CD4-positive, alpha-beta memory T cell (primary cell): ENCODE results near the gene TUBGCP3. TPM values are rescaled to one million over a fixed set of nuclear protein-coding genes. Genes with fewer than 3 reads are reported as not detected.
"Not testable (repeated sequence)": the region's sequence is repeated elsewhere in the genome, so short reads cannot be mapped to it uniquely, and the experiment has no call there.

Source experiments
- CTCF ChIA-PET: fragments of 350-600 bp; sonication (Branson Sonifier 250); formaldehyde crosslinking; loops from one replicate; lab custom pipeline; 2021; ENCODE audit warnings: inconsistent platforms; ENCODE audit not compliant: partially characterized antibody; lab: Charles Lee
- POLR2A ChIA-PET: fragments of 350-600 bp; sonication (Branson Sonifier 250); formaldehyde crosslinking; loops from one replicate; lab custom pipeline; 2021; ENCODE audit not compliant: partially characterized antibody; lab: Charles Lee
- DNase-seq, 5 donors: peaks; one replicate each; pipeline versions ENCODE4 v3.0.0 to v3.0.0-alpha.2; 2020 to 2022; ENCODE audit warnings: mixed read lengths in 1 of 5
- H3K27ac ChIP-seq: one replicate; pipeline ENCODE4 v1.7.0; 2013; ENCODE audit warnings: low read depth, low read length
- H3K27me3 ChIP-seq: 2 replicates; pipeline ENCODE4 v1.7.0; 2013; ENCODE audit warnings: mild to moderate bottlenecking, low read length, moderate library complexity; ENCODE audit not compliant: insufficient read depth
- H3K36me3 ChIP-seq: 2 replicates; pipeline ENCODE4 v1.7.0; 2013; ENCODE audit warnings: mild to moderate bottlenecking, low read length, moderate library complexity; ENCODE audit not compliant: insufficient read depth
- H3K4me1 ChIP-seq: 2 replicates; pipeline ENCODE4 v1.7.0; 2013; ENCODE audit warnings: mild to moderate bottlenecking, low read length, moderate library complexity; ENCODE audit not compliant: insufficient read depth
- H3K4me3 ChIP-seq, 2 donors: one replicate each; pipeline ENCODE4 v1.7.0; 2013; ENCODE audit warnings: low read length in 2 of 2, mild to moderate bottlenecking in 1 of 2
- H3K9me3 ChIP-seq, 2 donors: one replicate each; pipeline ENCODE4 v1.7.0; 2013; ENCODE audit warnings: low read length in 2 of 2, control low read depth in 1 of 2; ENCODE audit not compliant: control insufficient read depth in 1 of 2
- H3K27ac Mint-ChIP-seq, 7 donors: one replicate each; pipeline ENCODE4 v1.8.0; 2020 to 2021; ENCODE audit warnings: mixed read lengths in 7 of 7, mild to moderate bottlenecking in 6 of 7, inconsistent platforms in 3 of 7, moderate library complexity in 3 of 7
- H3K27me3 Mint-ChIP-seq, 2 donors: one replicate each; pipeline ENCODE4 v1.8.0; 2020 to 2021; ENCODE audit warnings: mixed read lengths in 2 of 2
- H3K36me3 Mint-ChIP-seq, 2 donors: one replicate each; pipeline ENCODE4 v1.8.0; 2020 to 2021; ENCODE audit warnings: mixed read lengths in 2 of 2, inconsistent platforms in 1 of 2, mild to moderate bottlenecking in 1 of 2
- H3K4me1 Mint-ChIP-seq, 4 donors: one replicate each; pipeline ENCODE4 v1.8.0; 2020 to 2021; ENCODE audit warnings: mixed read lengths in 4 of 4, mild to moderate bottlenecking in 1 of 4
- H3K4me3 Mint-ChIP-seq, 8 donors: one replicate each; pipeline ENCODE4 v1.8.0; 2020 to 2021; ENCODE audit warnings: mixed read lengths in 8 of 8, mild to moderate bottlenecking in 7 of 8, moderate library complexity in 6 of 8, inconsistent platforms in 3 of 8
- H3K9me3 Mint-ChIP-seq, 8 donors: one replicate each; pipeline ENCODE4 v1.8.0; 2020 to 2021; ENCODE audit warnings: mixed read lengths in 8 of 8, mild to moderate bottlenecking in 5 of 8, inconsistent platforms in 3 of 8, moderate library complexity in 1 of 8
- intact Hi-C: fragments of 100-400 bp; cut with micrococcal nuclease; formaldehyde crosslinking; loops from one replicate; pipeline ENCODE4 v1.15.1; 2023
- polyA plus RNA-seq, 2 donors: library from polyadenylated mRNA; unstranded; fragments of 300-500 nt; fragmentation: Illumina TruSeq; gene quantifications; one replicate each; pipeline ENCODE4 v1.2.3, GENCODE V29; 2021
- total RNA-seq, 2 experiments: library from RNA; stranded (reverse); gene quantifications; one replicate each; pipeline ENCODE4 v1.2.3, GENCODE V29; 2021

The TUBGCP3 gene
- total and polyA plus RNA-seq, 4 experiments from 2014 or later, result 13.1 to 43.7 (median 29.1) TPM

- Mint-ChIP-seq H3K27me3 (no peaks in the 10 kb centered on the region), H3K9me3 (peaks cover 0 to 2% (median 0%) of the 10 kb centered on the region in 8 donors), H3K27ac (no peak overlapping the region), H3K4me1 (peaks cover 0 to 2% (median 0%) of the 10 kb centered on the region in 4 donors), H3K36me3 (peaks cover 37 to 39% of the 10 kb centered on the region in 2 donors), H3K4me3 (no peak overlapping the region)
- no peaks in the 10 kb centered on the region for H3K9me3 ChIP-seq
- no peak for DNase-seq
- no peak overlapping the region for H3K4me3 ChIP-seq
- intact Hi-C loops, result no loop called here
- H3K27ac ChIP-seq, result no peak overlapping the region
- ChIA-PET POLR2A (no interaction called here), CTCF (no interaction called here)
- peaks cover 8% of the 10 kb centered on the region for H3K36me3 ChIP-seq
- H3K27me3 ChIP-seq, result no peaks in the 10 kb centered on the region
- H3K4me1 ChIP-seq, result no peaks in the 10 kb centered on the region
Observed at GRCh38 chr13:112489199-112489598, 98.8 kb downstream of the TUBGCP3 start.

GRCh38 chr13:112488343-112489050, 99.5 kb downstream of the TUBGCP3 start:
- H3K4me1 ChIP-seq, H3K27me3 Mint-ChIP-seq, intact Hi-C loops, H3K4me1 Mint-ChIP-seq, H3K27ac Mint-ChIP-seq, H3K9me3 ChIP-seq, DNase-seq, H3K36me3 ChIP-seq, H3K9me3 Mint-ChIP-seq, POLR2A ChIA-PET, H3K4me3 Mint-ChIP-seq, H3K4me3 ChIP-seq, CTCF ChIA-PET, H3K27me3 ChIP-seq, H3K27ac ChIP-seq: not testable (repeated sequence)
- peaks cover 37 to 40% of the 10 kb centered on the region in 2 donors for H3K36me3 Mint-ChIP-seq

- H3K4me3 Mint-ChIP-seq, result no peak overlapping the region
- H3K36me3 Mint-ChIP-seq, result peaks cover 39 to 40% of the 10 kb centered on the region in 2 donors
- no peak overlapping the region for H3K4me3 ChIP-seq
- ChIA-PET CTCF (no interaction called here), POLR2A (no interaction called here)
- H3K27ac Mint-ChIP-seq, result no peak overlapping the region
- no peak overlapping the region for H3K27ac ChIP-seq
- H3K4me1 ChIP-seq, result no peaks in the 10 kb centered on the region
- H3K36me3 ChIP-seq, result peaks cover 8% of the 10 kb centered on the region
- H3K27me3 Mint-ChIP-seq, result no peaks in the 10 kb centered on the region
- H3K9me3 ChIP-seq, result no peaks in the 10 kb centered on the region
- H3K4me1 Mint-ChIP-seq, result peaks cover 0 to 2% (median 0%) of the 10 kb centered on the region in 4 donors
- no peak for DNase-seq
- no peaks in the 10 kb centered on the region for H3K27me3 ChIP-seq
- intact Hi-C loops, result no loop called here
- peaks cover 0 to 5% (median 0%) of the 10 kb centered on the region in 8 donors for H3K9me3 Mint-ChIP-seq
Observed at GRCh38 chr13:112487127-112487517, 100.8 kb downstream of the TUBGCP3 start.

GRCh38 chr13:112486386-112487126, 101.4 kb downstream of the TUBGCP3 start:
- Histone ChIP-seq H3K9me3 (no peaks in the 10 kb centered on the region), H3K4me3 (no peak overlapping the region), H3K27me3 (no peaks in the 10 kb centered on the region), H3K27ac (no peak overlapping the region), H3K4me1 (no peaks in the 10 kb centered on the region), H3K36me3 (peaks cover 8% of the 10 kb centered on the region)
- H3K27me3 Mint-ChIP-seq, result no peaks in the 10 kb centered on the region
- H3K4me3 Mint-ChIP-seq, result no peak overlapping the region
- no peaks in the 10 kb centered on the region for H3K4me1 Mint-ChIP-seq
- POLR2A ChIA-PET, result no interaction called here
- no peak overlapping the region for H3K27ac Mint-ChIP-seq
- CTCF ChIA-PET, result no interaction called here
- intact Hi-C loops, result no loop called here
- no peak for DNase-seq
- peaks cover 0 to 5% (median 0%) of the 10 kb centered on the region in 8 donors for H3K9me3 Mint-ChIP-seq
- H3K36me3 Mint-ChIP-seq, result peaks cover 39 to 40% of the 10 kb centered on the region in 2 donors

GRCh38 chr13:112485814-112486213, 102.1 kb downstream of the TUBGCP3 start:
- H3K4me1 ChIP-seq, H3K4me1 Mint-ChIP-seq, H3K36me3 ChIP-seq, H3K9me3 Mint-ChIP-seq, H3K4me3 ChIP-seq, intact Hi-C loops, H3K9me3 ChIP-seq, H3K27me3 Mint-ChIP-seq, H3K27ac Mint-ChIP-seq, H3K27ac ChIP-seq, CTCF ChIA-PET, POLR2A ChIA-PET, H3K27me3 ChIP-seq, DNase-seq, H3K4me3 Mint-ChIP-seq: not testable (repeated sequence)
- peaks cover 38 to 39% of the 10 kb centered on the region in 2 donors for H3K36me3 Mint-ChIP-seq

GRCh38 chr13:112483299-112483698, 104.7 kb downstream of the TUBGCP3 start:
- Histone ChIP-seq H3K27ac (no peak overlapping the region), H3K4me3 (no peak overlapping the region), H3K4me1 (no peaks in the 10 kb centered on the region), H3K9me3 (no peaks in the 10 kb centered on the region), H3K27me3 (no peaks in the 10 kb centered on the region), H3K36me3 (peaks cover 8% of the 10 kb centered on the region)
- H3K4me3 Mint-ChIP-seq, result no peak overlapping the region
- no peaks in the 10 kb centered on the region for H3K4me1 Mint-ChIP-seq
- CTCF ChIA-PET, result no interaction called here
- DNase-seq, result no peak
- peaks cover 32% of the 10 kb centered on the region in 2 donors for H3K36me3 Mint-ChIP-seq
- POLR2A ChIA-PET, result no interaction called here
- no peak overlapping the region for H3K27ac Mint-ChIP-seq
- intact Hi-C loops, result no loop called here
- peaks cover 0 to 7% (median 2%) of the 10 kb centered on the region in 8 donors for H3K9me3 Mint-ChIP-seq
- H3K27me3 Mint-ChIP-seq, result no peaks in the 10 kb centered on the region

GRCh38 chr13:112481458-112481857, 106.5 kb downstream of the TUBGCP3 start:
- no peak for DNase-seq
- no peaks in the 10 kb centered on the region for H3K27me3 Mint-ChIP-seq
- H3K36me3 Mint-ChIP-seq, result peaks cover 16 to 20% of the 10 kb centered on the region in 2 donors
- Histone ChIP-seq H3K4me3 (no peak overlapping the region), H3K36me3 (peaks cover 3% of the 10 kb centered on the region), H3K27me3 (no peaks in the 10 kb centered on the region), H3K9me3 (no peaks in the 10 kb centered on the region), H3K27ac (no peak overlapping the region), H3K4me1 (no peaks in the 10 kb centered on the region)
- H3K4me3 Mint-ChIP-seq, result no peak overlapping the region
- intact Hi-C loops, result no loop called here
- H3K9me3 Mint-ChIP-seq, result peaks cover 0 to 7% (median 2%) of the 10 kb centered on the region in 8 donors
- CTCF ChIA-PET, result no interaction called here
- no peak overlapping the region for H3K27ac Mint-ChIP-seq
- POLR2A ChIA-PET, result no interaction called here
- no peaks in the 10 kb centered on the region for H3K4me1 Mint-ChIP-seq
